Body of pancreas (tissue), 4 donors: ENCODE measurements around the gene FUBP3.

Source experiments
- POLR2A ChIP-seq, 3 donors: fragments of 450-650 bp; IDR thresholded peaks; one replicate each; pipeline ENCODE4 v1.6.1; 2016; ENCODE audit warnings: antibody characterized with exemption in 3 of 3, mild to moderate bottlenecking in 2 of 3
- TF ChIP-seq, protein P1 (sequence below), 7 experiments: fragments of 450-650 bp in 4 of 7; fragments of 200-600 bp in 3 of 7; sonication (generic) in 3 of 7; IDR thresholded peaks; one replicate each; pipeline ENCODE4 v1.5.1; 2016 to 2019; ENCODE audit warnings: antibody characterized with exemption in 7 of 7

DNA sequence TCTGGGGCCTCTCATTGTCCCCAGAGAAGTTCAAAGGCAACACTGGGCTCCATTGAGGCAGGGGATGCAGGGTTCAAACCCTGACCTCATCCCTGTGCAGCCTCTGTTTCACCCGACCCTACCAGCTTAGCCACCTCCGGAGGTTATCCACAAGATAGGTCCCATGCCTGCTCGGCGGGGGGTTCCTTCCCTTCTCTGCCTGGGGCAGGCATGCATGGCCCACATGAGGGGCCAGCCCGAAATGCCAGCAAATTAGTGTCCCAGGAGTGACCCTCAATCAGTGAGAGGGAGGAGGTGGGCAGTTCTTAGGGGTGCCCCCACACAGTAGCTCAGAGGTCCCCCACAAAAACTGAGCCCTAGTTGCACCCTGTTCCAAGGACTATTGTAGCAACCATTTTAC is 24.8 kb upstream of the FUBP3 start:
- TF ChIP-seq, protein P1, sequence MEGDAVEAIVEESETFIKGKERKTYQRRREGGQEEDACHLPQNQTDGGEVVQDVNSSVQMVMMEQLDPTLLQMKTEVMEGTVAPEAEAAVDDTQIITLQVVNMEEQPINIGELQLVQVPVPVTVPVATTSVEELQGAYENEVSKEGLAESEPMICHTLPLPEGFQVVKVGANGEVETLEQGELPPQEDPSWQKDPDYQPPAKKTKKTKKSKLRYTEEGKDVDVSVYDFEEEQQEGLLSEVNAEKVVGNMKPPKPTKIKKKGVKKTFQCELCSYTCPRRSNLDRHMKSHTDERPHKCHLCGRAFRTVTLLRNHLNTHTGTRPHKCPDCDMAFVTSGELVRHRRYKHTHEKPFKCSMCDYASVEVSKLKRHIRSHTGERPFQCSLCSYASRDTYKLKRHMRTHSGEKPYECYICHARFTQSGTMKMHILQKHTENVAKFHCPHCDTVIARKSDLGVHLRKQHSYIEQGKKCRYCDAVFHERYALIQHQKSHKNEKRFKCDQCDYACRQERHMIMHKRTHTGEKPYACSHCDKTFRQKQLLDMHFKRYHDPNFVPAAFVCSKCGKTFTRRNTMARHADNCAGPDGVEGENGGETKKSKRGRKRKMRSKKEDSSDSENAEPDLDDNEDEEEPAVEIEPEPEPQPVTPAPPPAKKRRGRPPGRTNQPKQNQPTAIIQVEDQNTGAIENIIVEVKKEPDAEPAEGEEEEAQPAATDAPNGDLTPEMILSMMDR (IDR thresholded peaks at IDR 0.05) = no peak
- TF ChIP-seq POLR2A (IDR thresholded peaks at IDR 0.05) = no peak
